Fibroblast of villous mesenchyme (primary cell): ENCODE results near the gene TFG. TPM values are rescaled to one million over a fixed set of nuclear protein-coding genes. Genes with fewer than 3 reads are reported as not detected.

Experiments
- DNase-seq: peaks from one replicate; pipeline ENCODE4 v3.0.0-alpha.2; 2010; ENCODE audit warnings: low read depth
- H3K4me3 ChIP-seq: 2 replicates; pipeline ENCODE4 v1.5.1; 2011; ENCODE audit warnings: low read depth, mild to moderate bottlenecking, low read length
- CTCF ChIP-seq: IDR thresholded peaks from 2 replicates; pipeline ENCODE4 v1.5.1; 2012; ENCODE audit warnings: low read depth, mild to moderate bottlenecking, low read length; ENCODE audit not compliant: insufficient read depth
- total RNA-seq: library from RNA; depleted of rRNA; stranded (reverse); fragments of >200 nt; gene quantifications from 2 replicates; pipeline ENCODE4 v1.2.3, GENCODE V29; 2012

TFG gene
- total RNA-seq, 1 donor, result 127 TPM

GRCh38 chr3:100782906-100783305 lies 73.6 kb downstream of the TFG start:
- no peak for DNase-seq
- no peak for TF ChIP-seq CTCF

DNA sequence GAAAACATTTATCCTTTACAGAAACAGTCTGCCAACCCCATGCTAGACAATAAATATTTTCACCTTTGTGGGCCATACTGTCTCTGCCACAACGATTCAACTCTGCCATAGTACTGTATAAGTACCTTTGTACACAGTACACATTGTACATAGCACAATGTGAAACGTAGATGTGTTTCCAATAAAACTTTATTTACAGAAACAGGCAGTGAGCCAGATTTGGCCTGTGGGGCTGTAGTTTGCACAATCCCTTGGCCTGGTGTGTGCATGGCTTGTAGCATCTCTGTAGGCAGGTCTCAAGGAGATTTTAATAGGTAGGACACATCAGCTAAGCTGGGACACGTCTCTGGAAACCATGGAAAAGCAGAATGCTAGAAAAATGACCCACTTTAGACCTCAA lies 74.3 kb downstream of the TFG start:
- DNase-seq, result no peak
- TF ChIP-seq CTCF, result no peak
- no peak overlapping the region for H3K4me3 ChIP-seq

More at GRCh38 chr3:100782906-100783305, 73.6 kb downstream of the TFG start:
- no peak overlapping the region for H3K4me3 ChIP-seq

- DNase-seq, result no peak
- no peak overlapping the region for H3K4me3 ChIP-seq
- no peak for TF ChIP-seq CTCF
Measured at GRCh38 chr3:100789579-100789978, 80.3 kb downstream of the TFG start.

- H3K4me3 ChIP-seq, result no peak overlapping the region
- DNase-seq, result peak; percentile 29
- peak; percentile 32 for TF ChIP-seq CTCF
Measured at GRCh38 chr3:100796556-100796955, 87.3 kb downstream of the TFG start.

GRCh38 chr3:100798012-100798411 lies 88.7 kb downstream of the TFG start:
- no peak overlapping the region for H3K4me3 ChIP-seq
- no peak for DNase-seq
- no peak for TF ChIP-seq CTCF

Other genes starting within 250 kb of the TFG start
- gene TMEM45A, start 216.9 kb upstream of the TFG start, total RNA-seq, result 31.2 and 53.1 TPM in 2 replicates
- not detected in 2 replicates for gene ADGRG7, start 99.9 kb upstream of the TFG start, total RNA-seq